HEK293 (cell line): ENCODE data around the gene POLR2L.

Source experiments
- CTCF ChIA-PET: fragments of 350-600 bp; formaldehyde crosslinking; extraction: SDS; loops from one replicate; lab custom pipeline; 2021; ENCODE audit warnings: antibody characterized with exemption; lab: Yijun Ruan, JAX
- POLR2A ChIA-PET: fragments of 300-600 bp; formaldehyde crosslinking; extraction: SDS; loops from one replicate; lab custom pipeline; 2020; ENCODE audit warnings: antibody characterized with exemption, inconsistent platforms; lab: Yijun Ruan, JAX
- H3K27ac ChIP-seq: fragments of 200-500 bp; sonication (Bioruptor generic); 2 replicates; pipeline ENCODE4 v1.5.1; 2014; ENCODE audit warnings: low read depth, low read length, control low read depth, inconsistent platforms; ENCODE audit errors: extremely low read depth
- H3K36me3 ChIP-seq, 2 experiments: fragments of 200-500 bp in 1 of 2; sonication (Bioruptor generic) in 1 of 2; 1 replicate in 1 of 2; 2 replicates in 1 of 2; pipeline ENCODE4 v1.5.1; 2014 to 2017; ENCODE audit warnings: inconsistent platforms in 2 of 2, low read length in 2 of 2; ENCODE audit not compliant: control insufficient read depth in 2 of 2, insufficient read depth in 1 of 2
- H3K4me1 ChIP-seq: fragments of 200-500 bp; sonication (Bioruptor generic); 2 replicates; pipeline ENCODE4 v1.5.1; 2014; ENCODE audit warnings: mild to moderate bottlenecking, low read length, inconsistent platforms; ENCODE audit not compliant: control insufficient read depth, insufficient read depth
- H3K4me3 ChIP-seq: 2 replicates; pipeline ENCODE4 v1.5.1; 2011; ENCODE audit warnings: low read depth, mild to moderate bottlenecking, control low read depth, low read length, moderate library complexity
- H3K9me3 ChIP-seq: fragments of 200-500 bp; sonication (Bioruptor generic); 2 replicates; pipeline ENCODE4 v1.5.1; 2014; ENCODE audit warnings: low read depth, low read length, inconsistent platforms; ENCODE audit not compliant: control insufficient read depth, insufficient read depth
- EGR2 ChIP-seq: fragments of 450-650 bp; formaldehyde crosslinking; IDR thresholded peaks from 2 replicates; pipeline ENCODE4 v1.5.1; 2016; ENCODE audit warnings: low read depth, missing biosample characterization, missing genetic modification characterization
- HIC1 ChIP-seq: fragments of 450-650 bp; formaldehyde crosslinking; IDR thresholded peaks from 2 replicates; pipeline ENCODE4 v1.5.1; 2016; ENCODE audit warnings: missing biosample characterization, missing genetic modification characterization
- KLF16 ChIP-seq: fragments of 450-650 bp; formaldehyde crosslinking; IDR thresholded peaks from 2 replicates; pipeline ENCODE4 v1.5.1; 2017; ENCODE audit warnings: missing biosample characterization, missing genetic modification characterization
- KLF8 ChIP-seq: fragments of 450-650 bp; formaldehyde crosslinking; IDR thresholded peaks from 2 replicates; pipeline ENCODE4 v1.5.1; 2016; ENCODE audit warnings: missing biosample characterization, missing genetic modification characterization
- TRIM28 ChIP-seq: IDR thresholded peaks from 2 replicates; pipeline ENCODE4 v1.6.1; 2011; ENCODE audit warnings: low read length, control low read depth, borderline replicate concordance
- ZFHX2 ChIP-seq: fragments of 450-650 bp; formaldehyde crosslinking; conservative IDR thresholded peaks from 2 replicates; pipeline ENCODE4 v1.5.1; 2016; ENCODE audit warnings: missing biosample characterization, missing genetic modification characterization
- ZIC2 ChIP-seq: fragments of 450-650 bp; formaldehyde crosslinking; IDR thresholded peaks from 2 replicates; pipeline ENCODE4 v1.5.1; 2016; ENCODE audit warnings: missing biosample characterization, missing genetic modification characterization
- ZNF138 ChIP-seq: fragments of 450-650 bp; formaldehyde crosslinking; IDR thresholded peaks from 2 replicates; pipeline ENCODE4 v1.5.1; 2016; ENCODE audit warnings: missing biosample characterization, missing genetic modification characterization, borderline replicate concordance
- ZNF175 ChIP-seq: fragments of 450-650 bp; formaldehyde crosslinking; IDR thresholded peaks from 2 replicates; pipeline ENCODE4 v1.5.1; 2016; ENCODE audit warnings: missing biosample characterization, missing genetic modification characterization
- ZNF223 ChIP-seq: fragments of 450-650 bp; formaldehyde crosslinking; IDR thresholded peaks from 2 replicates; pipeline ENCODE4 v1.5.1; 2016; ENCODE audit warnings: missing biosample characterization, missing genetic modification characterization
- ZNF26 ChIP-seq: fragments of 450-650 bp; formaldehyde crosslinking; IDR thresholded peaks from 2 replicates; pipeline ENCODE4 v1.5.1; 2016; ENCODE audit warnings: missing biosample characterization, missing genetic modification characterization
- ZNF280C ChIP-seq: fragments of 450-650 bp; formaldehyde crosslinking; IDR thresholded peaks from 2 replicates; pipeline ENCODE4 v1.5.1; 2016; ENCODE audit warnings: missing biosample characterization, missing genetic modification characterization
- ZNF37A ChIP-seq: fragments of 450-650 bp; IDR thresholded peaks from 2 replicates; pipeline ENCODE4 v1.5.1; 2018; ENCODE audit warnings: missing biosample characterization, missing genetic modification characterization
- ZNF391 ChIP-seq: fragments of 450-650 bp; formaldehyde crosslinking; IDR thresholded peaks from 2 replicates; pipeline ENCODE4 v1.5.1; 2016; ENCODE audit warnings: low read depth, missing biosample characterization, missing genetic modification characterization, borderline replicate concordance
- ZNF433 ChIP-seq: fragments of 450-650 bp; formaldehyde crosslinking; IDR thresholded peaks from 2 replicates; pipeline ENCODE4 v1.5.1; 2016; ENCODE audit warnings: missing biosample characterization, missing genetic modification characterization, low read depth
- ZNF473 ChIP-seq: fragments of 450-650 bp; formaldehyde crosslinking; IDR thresholded peaks from 2 replicates; pipeline ENCODE4 v1.5.1; 2017; ENCODE audit warnings: missing biosample characterization, missing genetic modification characterization
- ZNF510 ChIP-seq: fragments of 450-650 bp; formaldehyde crosslinking; IDR thresholded peaks from 2 replicates; pipeline ENCODE4 v1.5.1; 2018; ENCODE audit warnings: mild to moderate bottlenecking, missing genetic modification characterization, missing biosample characterization; ENCODE audit not compliant: insufficient replicate concordance
- ZNF677 ChIP-seq: fragments of 450-650 bp; IDR thresholded peaks from 2 replicates; pipeline ENCODE4 v1.5.0; 2018; ENCODE audit warnings: missing biosample characterization, mild to moderate bottlenecking, missing genetic modification characterization, moderate library complexity
- ZNF747 ChIP-seq: fragments of 450-650 bp; formaldehyde crosslinking; IDR thresholded peaks from 2 replicates; pipeline ENCODE4 v1.5.1; 2016; ENCODE audit warnings: missing biosample characterization, missing genetic modification characterization
- ZXDB ChIP-seq: fragments of 450-650 bp; formaldehyde crosslinking; IDR thresholded peaks from 2 replicates; pipeline ENCODE4 v1.5.1; 2016; ENCODE audit warnings: missing biosample characterization, missing genetic modification characterization

POLR2L gene

GRCh38 chr11:801097-801780 is 41.1 kb downstream of the POLR2L start (continued):
- no peak for TF ChIP-seq TRIM28
- TF ChIP-seq ZIC2 (tag by site-specific recombination), result peak; percentile 71; the same call in 1 of the 2 replicates

DNA sequence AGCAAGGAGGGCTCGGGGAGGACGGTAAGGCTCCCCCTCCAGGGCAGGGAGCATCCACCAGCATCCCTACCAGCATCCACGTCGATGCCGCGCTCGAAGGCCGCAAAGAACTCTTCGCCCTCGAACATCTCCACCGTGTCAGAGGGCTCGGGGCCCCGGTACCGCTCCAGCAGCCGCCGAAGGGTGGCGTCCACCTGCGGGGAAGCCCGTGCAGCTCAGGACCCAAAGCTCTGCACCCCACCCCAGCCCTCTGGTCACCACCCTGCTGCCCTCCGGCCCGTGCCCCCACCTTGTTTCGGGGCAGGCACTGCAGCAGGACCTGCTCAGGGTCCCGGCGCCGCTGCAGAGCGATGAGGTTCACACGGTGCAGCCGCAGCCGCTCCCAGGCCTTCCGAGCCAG is 41.9 kb downstream of the POLR2L start:
- Histone ChIP-seq H3K4me1 (peaks cover 6% of the 10 kb centered on the region), H3K9me3 (no peaks in the 10 kb centered on the region), H3K4me3 (no peak overlapping the region), H3K27ac (no peak overlapping the region), H3K36me3 (peaks cover 0 to 54% of the 10 kb centered on the region in 2 experiments; a peak in 1 of 3 replicates)
- POLR2A ChIA-PET, result interaction anchor here (0.5 to 1.5 kb wide), 3 partner anchors 17 to 23 kb away, joined by 3 to 8 read pairs (median 3); partner anchors contain the start of gene GATD1
- CTCF ChIA-PET, result no interaction called here
- TF ChIP-seq ZNF510 (tag by site-specific recombination), result no peak
- TF ChIP-seq ZNF280C (tag by site-specific recombination), result no peak
- no peak for TF ChIP-seq ZNF473 (tag by site-specific recombination)

DNA sequence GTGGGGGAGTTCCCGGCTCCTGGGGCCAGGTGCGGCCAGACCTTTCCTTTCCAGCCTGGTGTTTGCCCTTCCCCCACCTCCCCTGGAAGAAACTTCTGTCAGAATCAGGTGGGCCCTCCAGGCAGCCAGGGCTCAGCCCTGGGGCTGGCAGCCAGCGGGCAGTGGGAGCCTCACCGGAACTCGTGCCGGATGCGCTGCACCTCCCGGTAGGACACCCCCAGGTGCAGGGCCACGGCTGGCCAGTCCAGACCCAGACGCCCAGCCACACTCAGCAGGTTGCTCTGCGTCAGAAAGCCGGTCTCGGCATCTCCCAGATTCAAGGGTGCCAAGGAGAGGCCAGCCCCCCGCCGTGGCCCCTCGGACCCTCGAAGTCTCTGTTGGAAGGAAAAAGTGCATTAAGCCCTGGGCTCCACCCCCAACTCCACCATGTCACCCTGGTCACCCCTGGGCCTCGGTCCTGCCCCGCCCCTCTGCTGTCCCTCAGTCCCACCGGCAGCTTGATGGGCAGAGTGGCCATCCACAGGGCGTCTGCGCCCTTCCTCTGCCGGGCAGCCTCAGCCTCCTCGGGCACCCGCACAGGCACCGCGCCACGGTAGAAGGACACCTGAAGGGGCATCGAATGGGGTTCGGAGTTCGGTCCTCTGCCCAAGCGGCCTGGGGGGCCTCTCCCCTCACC is 42.5 kb downstream of the POLR2L start:
- Histone ChIP-seq H3K4me3 (no peak overlapping the region), H3K36me3 (peaks cover 0 to 54% of the 10 kb centered on the region in 2 experiments; a peak in 1 of 3 replicates), H3K9me3 (no peaks in the 10 kb centered on the region), H3K27ac (no peak overlapping the region), H3K4me1 (peaks cover 6% of the 10 kb centered on the region)
- CTCF ChIA-PET, result interaction anchor here (1.2 kb wide), 1 partner anchor 11 kb away, joined by 6 read pairs; no protein-coding TSS in a partner anchor
- POLR2A ChIA-PET, result interaction anchor here (1.3 to 1.5 kb wide), 2 partner anchors 9 to 21 kb away, joined by 3 read pairs; partner anchors contain the start of gene RPLP2
- TF ChIP-seq ZNF223 (tag by site-specific recombination) (no peak), ZNF747 (tag by site-specific recombination) (no peak), HIC1 (tag by site-specific recombination) (0 out of 2 replicates have a peak, but pooled peaks have one; percentile 15), KLF8 (tag by site-specific recombination) (0 out of 2 replicates have a peak, but pooled peaks have one; percentile 23)

DNA sequence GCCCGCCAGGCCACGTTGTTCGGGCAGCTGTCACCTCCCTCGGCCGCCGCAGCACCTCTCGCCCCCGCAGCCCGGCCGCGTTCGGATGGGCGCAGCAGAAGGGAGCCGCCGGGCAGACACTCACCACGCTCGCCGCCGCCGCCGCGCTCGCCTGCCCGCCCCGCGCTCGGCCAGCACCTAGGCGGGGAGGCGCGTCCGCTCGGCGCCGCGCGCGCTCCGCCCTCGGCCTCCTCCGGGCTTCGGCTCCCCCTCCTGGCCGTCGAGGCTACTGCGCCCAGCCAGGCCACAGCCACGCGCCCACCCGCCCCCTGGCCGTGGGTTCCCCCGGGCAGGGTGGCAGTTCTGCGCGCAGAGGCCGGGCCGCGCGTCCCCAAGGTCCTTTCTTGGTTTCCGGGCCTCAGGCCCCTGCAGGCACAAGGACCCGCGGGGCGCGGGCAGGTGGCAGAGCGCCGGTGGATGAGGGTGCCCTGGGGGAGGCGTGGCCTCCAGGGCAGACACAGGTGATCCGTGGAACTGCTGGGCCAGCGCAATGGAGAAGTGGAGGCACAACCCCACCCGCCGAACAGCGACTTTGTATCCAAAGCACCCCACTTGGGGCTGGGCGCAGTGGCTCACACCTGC is 44.1 kb downstream of the POLR2L start, which contains the start of gene SLC25A22:
Gene SLC25A22 (minus strand): TSS at position 189 of the 621 bp plus-strand sequence. CDS start 3,275 bp downstream, outside the sequence.
- Histone ChIP-seq H3K4me3 (peak within 1 kb of the TSS; percentile 90), H3K27ac (peak within 1 kb of the TSS; percentile 74; the same call in 1 of the 2 replicates), H3K36me3 (peaks cover 0 to 60% of the 10 kb centered on the region in 2 experiments; a peak in 1 of 3 replicates), H3K9me3 (no peaks in the 10 kb centered on the region), H3K4me1 (peaks cover 6% of the 10 kb centered on the region)
- CTCF ChIA-PET, result interaction anchor here (1.2 kb wide), 1 partner anchor 13 kb away, joined by 6 read pairs; no protein-coding TSS in a partner anchor
- POLR2A ChIA-PET, result interaction anchor here (0.6 to 0.7 kb wide), 2 partner anchors 8 to 15 kb away, joined by 3 read pairs; no protein-coding TSS in a partner anchor
- TF ChIP-seq ZNF677 (tag by site-specific recombination) (no peak), ZNF138 (tag by site-specific recombination) (no peak), ZNF433 (tag by site-specific recombination) (no peak), KLF16 (0 out of 2 replicates have a peak, but pooled peaks have one; percentile 21), ZFHX2 (tag by site-specific recombination) (peak; percentile 6; the same call in 1 of the 2 replicates), EGR2 (tag by site-specific recombination) (no peak), ZNF391 (tag by site-specific recombination) (no peak; the same call in 1 of the 2 replicates), ZXDB (no peak), ZNF37A (tag by site-specific recombination) (no peak), ZNF175 (tag by site-specific recombination) (no peak), KLF8 (tag by site-specific recombination) (no peak), ZNF26 (tag by site-specific recombination) (no peak), ZNF747 (tag by site-specific recombination) (no peak)
